ENCODE data around the gene CTIF.

The CTIF gene

GRCh38 chr18:48613589-48614404 lies 75.0 kb downstream of the CTIF start:
- TF ChIP-seq, protein P1, sequence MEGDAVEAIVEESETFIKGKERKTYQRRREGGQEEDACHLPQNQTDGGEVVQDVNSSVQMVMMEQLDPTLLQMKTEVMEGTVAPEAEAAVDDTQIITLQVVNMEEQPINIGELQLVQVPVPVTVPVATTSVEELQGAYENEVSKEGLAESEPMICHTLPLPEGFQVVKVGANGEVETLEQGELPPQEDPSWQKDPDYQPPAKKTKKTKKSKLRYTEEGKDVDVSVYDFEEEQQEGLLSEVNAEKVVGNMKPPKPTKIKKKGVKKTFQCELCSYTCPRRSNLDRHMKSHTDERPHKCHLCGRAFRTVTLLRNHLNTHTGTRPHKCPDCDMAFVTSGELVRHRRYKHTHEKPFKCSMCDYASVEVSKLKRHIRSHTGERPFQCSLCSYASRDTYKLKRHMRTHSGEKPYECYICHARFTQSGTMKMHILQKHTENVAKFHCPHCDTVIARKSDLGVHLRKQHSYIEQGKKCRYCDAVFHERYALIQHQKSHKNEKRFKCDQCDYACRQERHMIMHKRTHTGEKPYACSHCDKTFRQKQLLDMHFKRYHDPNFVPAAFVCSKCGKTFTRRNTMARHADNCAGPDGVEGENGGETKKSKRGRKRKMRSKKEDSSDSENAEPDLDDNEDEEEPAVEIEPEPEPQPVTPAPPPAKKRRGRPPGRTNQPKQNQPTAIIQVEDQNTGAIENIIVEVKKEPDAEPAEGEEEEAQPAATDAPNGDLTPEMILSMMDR (IDR thresholded peaks at IDR 0.05) = no peak
- Histone ChIP-seq H3K9ac (no peak overlapping the region), H3K27ac (no peak overlapping the region), H2AFZ (no peak overlapping the region), H3K36me3 (ENCODE audit: control insufficient read depth, insufficient read depth, low read length) (no peaks in the 10 kb centered on the region), H3K4me3 (ENCODE audit: low read depth, low read length) (no peak overlapping the region), H3K4me2 (ENCODE audit: low read length) (no peak overlapping the region), H3K79me2 (peaks cover 15% of the 10 kb centered on the region), H3K27me3 (ENCODE audit: control insufficient read depth, insufficient read depth, low read length) (no peaks in the 10 kb centered on the region), H3K9me3 (ENCODE audit: control insufficient read depth, low read length) (no peaks in the 10 kb centered on the region), H3K4me1 (peaks cover 15% of the 10 kb centered on the region)

DNA sequence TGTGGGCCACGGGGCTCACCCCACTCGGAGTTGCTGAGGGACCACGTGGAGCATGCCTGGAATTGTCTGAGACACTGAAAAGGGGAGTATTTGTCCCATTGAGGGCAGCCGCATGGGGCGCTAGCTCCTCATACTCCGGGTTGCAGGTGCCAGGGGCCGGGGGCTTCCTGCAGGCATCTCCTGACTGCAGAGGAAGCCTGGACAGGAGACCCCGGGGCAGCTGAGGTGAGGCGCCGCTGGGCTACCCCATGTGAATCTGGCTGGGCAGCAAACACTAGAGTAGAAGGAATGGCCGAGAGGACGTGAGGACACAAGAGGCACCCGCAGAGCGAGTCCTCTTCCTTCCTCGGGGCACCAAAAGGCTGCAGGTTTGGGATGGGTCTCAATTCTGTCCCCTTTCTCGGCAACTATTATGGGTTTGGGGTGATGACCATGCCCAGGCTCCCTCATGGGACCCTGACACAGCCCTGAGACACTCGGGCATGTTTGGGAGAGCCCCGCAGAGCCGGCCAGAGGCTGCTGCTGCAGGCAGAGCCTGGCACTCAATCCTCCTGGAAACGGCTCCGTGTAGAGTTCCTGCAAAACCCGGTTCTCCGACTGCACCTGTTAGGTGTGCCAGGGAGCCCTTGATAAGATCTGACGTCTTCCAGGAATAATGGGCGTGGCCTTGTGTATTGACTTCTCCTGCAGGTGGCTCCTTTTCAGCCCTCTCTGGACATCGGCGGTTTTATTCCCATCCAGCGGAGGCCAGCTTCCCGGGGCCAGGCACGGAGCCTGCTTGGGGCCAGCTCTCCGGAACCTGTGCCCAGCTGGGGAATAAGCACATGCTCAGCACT lies 77.0 kb downstream of the CTIF start:
- TF ChIP-seq, protein P1 (IDR thresholded peaks at IDR 0.05) = no peak
- Histone ChIP-seq H3K4me1 (peaks cover 15% of the 10 kb centered on the region), H3K9ac (no peak overlapping the region)

GRCh38 chr18:48616484-48617255 lies 77.8 kb downstream of the CTIF start:
- H3K9ac ChIP-seq = no peak overlapping the region

More for the DNA sequence above, 77.0 kb downstream of the CTIF start:
- Histone ChIP-seq H3K79me2 (peaks cover 15% of the 10 kb centered on the region), H3K9me3 (ENCODE audit: control insufficient read depth, low read length) (no peaks in the 10 kb centered on the region), H3K4me2 (ENCODE audit: low read length) (no peak overlapping the region), H3K27me3 (ENCODE audit: control insufficient read depth, insufficient read depth, low read length) (no peaks in the 10 kb centered on the region), H3K27ac (no peak overlapping the region), H3K4me3 (ENCODE audit: low read depth, low read length) (no peak overlapping the region), H2AFZ (no peak overlapping the region), H3K36me3 (ENCODE audit: control insufficient read depth, insufficient read depth, low read length) (no peaks in the 10 kb centered on the region)

DNA sequence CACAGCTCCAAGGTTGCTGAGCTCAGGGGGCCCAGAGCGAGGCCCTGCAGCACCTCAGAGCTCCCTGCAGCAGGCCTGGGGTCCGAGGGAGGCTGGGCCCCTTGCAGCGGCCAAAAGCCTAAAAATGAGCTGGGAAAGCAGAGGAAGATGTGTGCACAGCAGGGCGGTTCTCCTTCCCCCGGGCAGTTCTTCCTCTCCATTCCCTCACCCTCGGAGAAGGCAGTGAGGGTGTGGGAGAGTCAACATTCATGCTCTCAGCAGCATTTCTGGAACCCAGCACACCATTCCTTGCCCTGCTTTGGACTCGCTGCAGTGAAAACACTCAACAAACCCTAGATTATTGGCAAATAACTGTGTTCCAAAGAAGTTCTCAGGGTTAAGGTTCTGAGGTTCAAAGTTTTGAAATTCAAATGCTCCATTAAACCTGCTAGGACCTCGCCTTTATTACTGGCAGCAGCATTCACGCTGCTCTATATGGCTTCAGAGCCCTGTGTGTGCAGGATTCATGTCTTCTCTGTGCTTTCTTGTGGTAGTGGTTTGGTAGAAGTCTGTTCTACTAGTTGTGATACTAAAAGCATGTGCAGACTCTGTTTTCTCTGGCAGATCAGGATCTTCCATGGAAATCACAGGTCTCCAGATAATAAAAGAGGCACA lies 79.1 kb downstream of the CTIF start:
- Histone ChIP-seq H3K4me3 (ENCODE audit: low read depth, low read length) (no peak overlapping the region), H3K27me3 (ENCODE audit: control insufficient read depth, insufficient read depth, low read length) (no peaks in the 10 kb centered on the region), H3K4me1 (peaks cover 11% of the 10 kb centered on the region), H2AFZ (no peak overlapping the region), H3K27ac (no peak overlapping the region), H3K79me2 (peaks cover 15% of the 10 kb centered on the region), H3K36me3 (ENCODE audit: control insufficient read depth, insufficient read depth, low read length) (no peaks in the 10 kb centered on the region), H3K9ac (no peak overlapping the region), H3K4me2 (ENCODE audit: low read length) (no peak overlapping the region), H3K9me3 (ENCODE audit: control insufficient read depth, low read length) (no peaks in the 10 kb centered on the region)
- TF ChIP-seq, protein P1 (IDR thresholded peaks at IDR 0.05) = no peak

More at GRCh38 chr18:48616484-48617255, 77.8 kb downstream of the CTIF start:
- Histone ChIP-seq H2AFZ (no peak overlapping the region), H3K4me1 (peaks cover 13% of the 10 kb centered on the region), H3K27me3 (ENCODE audit: control insufficient read depth, insufficient read depth, low read length) (no peaks in the 10 kb centered on the region), H3K27ac (no peak overlapping the region), H3K79me2 (peaks cover 15% of the 10 kb centered on the region), H3K4me2 (ENCODE audit: low read length) (no peak overlapping the region), H3K36me3 (ENCODE audit: control insufficient read depth, insufficient read depth, low read length) (no peaks in the 10 kb centered on the region), H3K9me3 (ENCODE audit: control insufficient read depth, low read length) (no peaks in the 10 kb centered on the region), H3K4me3 (ENCODE audit: low read depth, low read length) (no peak overlapping the region)
- TF ChIP-seq, protein P1 (IDR thresholded peaks at IDR 0.05) = no peak
